Hypothalamus (tissue), 51 donors: ENCODE measurements around the gene DELE1.
A peak's percentile ranks its signal among the peaks of the same experiment; 100 is the strongest.

ENCODE experiments used
- DNase-seq, 51 donors: peaks; one replicate each; lab custom pipeline; 2025; lab: John Stamatoyannopoulos, UW

DELE1 gene

GRCh38 chr5:141952020-141952419 lies 28.3 kb downstream of the DELE1 start:
- DNase-seq: no peak

GRCh38 chr5:141954194-141954593 lies 30.5 kb downstream of the DELE1 start:
- no peak for DNase-seq

- no peak for DNase-seq
Measured at GRCh38 chr5:141957367-141957996, 33.8 kb downstream of the DELE1 start.

GRCh38 chr5:141958113-141958512 lies 34.4 kb downstream of the DELE1 start, which contains the start of gene PCDH12:
Gene PCDH12 (minus strand): TSS chr5:141958202. CDS start chr5:141957851, 351 bp downstream.
- DNase-seq: no peak

- no peak for DNase-seq
Measured at GRCh38 chr5:141958546-141959172, 35.0 kb downstream of the DELE1 start.

GRCh38 chr5:141960018-141960417 lies 36.3 kb downstream of the DELE1 start:
- peak in 2 of 51 donors; percentile 5 to 7 for DNase-seq

GRCh38 chr5:141960449-141961323 lies 37.0 kb downstream of the DELE1 start:
- DNase-seq: peak; percentile 20 to 93 (median 71)

- no peak for DNase-seq
Measured at GRCh38 chr5:141961466-141961865, 37.8 kb downstream of the DELE1 start.

GRCh38 chr5:141963701-141964100 lies 40.0 kb downstream of the DELE1 start:
- no peak for DNase-seq

- DNase-seq: no peak
Measured at GRCh38 chr5:141965071-141965470, 41.4 kb downstream of the DELE1 start.

GRCh38 chr5:141966275-141966962 lies 42.7 kb downstream of the DELE1 start:
- no peak for DNase-seq

- no peak for DNase-seq
Measured at GRCh38 chr5:141966963-141967333, 43.3 kb downstream of the DELE1 start.

GRCh38 chr5:141968914-141969608 lies 45.4 kb downstream of the DELE1 start, which contains the start of gene RNF14:
Gene RNF14 (plus strand): TSS chr5:141969105. CDS start chr5:141973589, 4,484 bp downstream.
- peak; percentile 45 to 92 (median 86) for DNase-seq

GRCh38 chr5:141969783-141970771 lies 46.4 kb downstream of the DELE1 start:
- DNase-seq: no peak

GRCh38 chr5:141973871-141974595 lies 50.4 kb downstream of the DELE1 start:
- no peak for DNase-seq

GRCh38 chr5:141976176-141976575 lies 52.5 kb downstream of the DELE1 start:
- no peak for DNase-seq

- no peak for DNase-seq
Measured at GRCh38 chr5:141978389-141978788, 54.7 kb downstream of the DELE1 start.

- no peak for DNase-seq
Measured at GRCh38 chr5:141982626-141983025, 59.0 kb downstream of the DELE1 start.
